ENCODE data around the gene ASGR2. TPM values are rescaled to one million over a fixed set of nuclear protein-coding genes. Genes with fewer than 3 reads are reported as not detected.
A peak's percentile ranks its signal among the peaks of the same experiment; 100 is the strongest.
"Not testable (repeated sequence)": the region's sequence is repeated elsewhere in the genome, so short reads cannot be mapped to it uniquely, and the experiment has no call there.

Gene ASGR2, protein sequence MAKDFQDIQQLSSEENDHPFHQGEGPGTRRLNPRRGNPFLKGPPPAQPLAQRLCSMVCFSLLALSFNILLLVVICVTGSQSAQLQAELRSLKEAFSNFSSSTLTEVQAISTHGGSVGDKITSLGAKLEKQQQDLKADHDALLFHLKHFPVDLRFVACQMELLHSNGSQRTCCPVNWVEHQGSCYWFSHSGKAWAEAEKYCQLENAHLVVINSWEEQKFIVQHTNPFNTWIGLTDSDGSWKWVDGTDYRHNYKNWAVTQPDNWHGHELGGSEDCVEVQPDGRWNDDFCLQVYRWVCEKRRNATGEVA
- not detected in 3 replicates for total RNA-seq
- long read RNA-seq, result 0 reads

DNA sequence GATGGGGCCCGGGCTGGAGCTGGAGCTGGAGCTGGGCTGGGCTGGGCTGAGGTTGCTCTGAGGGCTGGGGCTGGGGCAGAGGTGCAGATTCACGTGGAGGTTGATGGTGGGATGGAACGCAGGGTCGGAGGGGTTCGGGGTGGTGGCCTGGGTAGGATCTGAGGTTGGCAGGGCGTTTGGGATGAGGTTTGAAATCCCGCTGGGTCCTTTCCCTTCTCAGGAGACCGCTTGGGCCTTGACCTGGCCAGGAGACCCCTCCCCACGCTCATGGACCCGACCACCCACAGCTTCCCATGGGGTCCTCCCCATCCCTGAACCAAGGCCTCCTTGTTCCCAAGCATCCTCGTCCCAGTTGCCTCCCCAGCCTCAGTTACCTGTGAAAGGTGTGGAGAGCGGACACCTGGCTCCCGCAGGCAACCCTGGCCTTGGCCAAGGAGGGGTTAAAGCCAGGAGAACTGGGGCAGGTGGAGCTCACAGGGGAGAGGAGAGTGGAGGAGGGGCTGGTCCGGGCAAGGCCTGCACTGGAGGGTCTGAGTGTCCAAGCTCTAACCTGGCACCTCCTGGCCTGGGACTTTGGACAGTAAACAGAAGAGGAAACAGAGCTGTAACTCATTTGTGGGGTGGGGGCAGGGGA, at the start of gene ASGR2:
Gene ASGR2, minus strand, starts transcription at position 582 of the 634 bp plus-strand sequence. CDS start 582 bp downstream, outside the sequence.
- Mint-ChIP-seq H3K27me3 (ENCODE audit: low read depth) (peaks cover 11% of the 10 kb centered on the region), H3K36me3 (ENCODE audit: low read depth) (peaks cover 7% of the 10 kb centered on the region), H3K27ac (ENCODE audit: unreplicated experiment) (no peak within 1 kb of the TSS), H3K9me3 (ENCODE audit: low read depth) (peaks cover 11% of the 10 kb centered on the region), H3K4me3 (ENCODE audit: unreplicated experiment) (no peak within 1 kb of the TSS), H3K4me1 (ENCODE audit: low read depth) (no peaks in the 10 kb centered on the region)
- DNase-seq (ENCODE audit: low spot score), result peak; percentile 84
- TF ChIP-seq, protein P1, sequence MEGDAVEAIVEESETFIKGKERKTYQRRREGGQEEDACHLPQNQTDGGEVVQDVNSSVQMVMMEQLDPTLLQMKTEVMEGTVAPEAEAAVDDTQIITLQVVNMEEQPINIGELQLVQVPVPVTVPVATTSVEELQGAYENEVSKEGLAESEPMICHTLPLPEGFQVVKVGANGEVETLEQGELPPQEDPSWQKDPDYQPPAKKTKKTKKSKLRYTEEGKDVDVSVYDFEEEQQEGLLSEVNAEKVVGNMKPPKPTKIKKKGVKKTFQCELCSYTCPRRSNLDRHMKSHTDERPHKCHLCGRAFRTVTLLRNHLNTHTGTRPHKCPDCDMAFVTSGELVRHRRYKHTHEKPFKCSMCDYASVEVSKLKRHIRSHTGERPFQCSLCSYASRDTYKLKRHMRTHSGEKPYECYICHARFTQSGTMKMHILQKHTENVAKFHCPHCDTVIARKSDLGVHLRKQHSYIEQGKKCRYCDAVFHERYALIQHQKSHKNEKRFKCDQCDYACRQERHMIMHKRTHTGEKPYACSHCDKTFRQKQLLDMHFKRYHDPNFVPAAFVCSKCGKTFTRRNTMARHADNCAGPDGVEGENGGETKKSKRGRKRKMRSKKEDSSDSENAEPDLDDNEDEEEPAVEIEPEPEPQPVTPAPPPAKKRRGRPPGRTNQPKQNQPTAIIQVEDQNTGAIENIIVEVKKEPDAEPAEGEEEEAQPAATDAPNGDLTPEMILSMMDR (IDR thresholded peaks at IDR 0.05), result no peak

DNA sequence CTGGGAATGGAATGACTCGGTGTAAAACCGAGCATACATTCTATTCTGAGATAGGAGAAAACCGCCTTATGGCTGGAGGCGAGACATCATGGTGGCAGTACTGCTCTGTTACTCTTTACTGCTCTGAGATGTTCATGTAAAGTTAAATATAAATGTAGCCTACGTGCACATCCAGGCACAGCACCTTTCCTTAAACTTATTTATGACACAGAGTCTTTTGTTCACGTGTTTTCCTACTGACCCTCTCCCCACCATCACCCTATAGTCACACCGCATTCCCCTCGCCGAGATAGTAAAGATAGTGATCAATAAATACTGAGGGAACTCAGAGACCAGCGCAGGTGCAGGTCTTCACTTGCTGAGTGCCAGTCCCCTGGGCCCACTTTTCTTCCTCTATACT, 44.9 kb upstream of the ASGR2 start:
- H3K36me3 Mint-ChIP-seq (ENCODE audit: low read depth); DNase-seq (ENCODE audit: low spot score); H3K4me1 Mint-ChIP-seq (ENCODE audit: low read depth); H3K9me3 Mint-ChIP-seq (ENCODE audit: low read depth); H3K4me3 Mint-ChIP-seq (ENCODE audit: unreplicated experiment); H3K27ac Mint-ChIP-seq (ENCODE audit: unreplicated experiment): not testable (repeated sequence)
- peaks cover 26% of the 10 kb centered on the region for H3K27me3 Mint-ChIP-seq (ENCODE audit: low read depth)

DNA sequence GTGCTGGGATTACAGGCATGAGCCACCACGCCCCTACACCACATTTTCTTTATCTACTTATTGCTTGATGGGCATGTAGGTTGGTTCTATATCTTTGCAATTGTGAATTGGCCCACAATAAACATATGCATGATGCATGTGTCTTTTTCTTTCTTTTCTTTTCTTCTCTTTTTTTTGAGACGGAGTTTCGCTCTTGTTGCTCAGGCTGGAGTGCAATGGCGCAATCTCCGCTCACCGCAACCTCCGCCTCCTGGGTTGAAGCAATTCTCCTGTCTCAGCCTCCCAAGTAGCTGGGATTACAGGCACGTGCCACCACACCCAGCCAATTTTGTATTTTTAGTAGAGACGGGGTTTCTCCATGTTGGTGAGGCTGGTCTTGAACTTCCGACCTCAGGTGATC, 43.8 kb upstream of the ASGR2 start:
- H3K27me3 Mint-ChIP-seq (ENCODE audit: low read depth), result peaks cover 32% of the 10 kb centered on the region
- H3K36me3 Mint-ChIP-seq (ENCODE audit: low read depth); H3K27ac Mint-ChIP-seq (ENCODE audit: unreplicated experiment); DNase-seq (ENCODE audit: low spot score); H3K4me3 Mint-ChIP-seq (ENCODE audit: unreplicated experiment); H3K9me3 Mint-ChIP-seq (ENCODE audit: low read depth); H3K4me1 Mint-ChIP-seq (ENCODE audit: low read depth): not testable (repeated sequence)

DNA sequence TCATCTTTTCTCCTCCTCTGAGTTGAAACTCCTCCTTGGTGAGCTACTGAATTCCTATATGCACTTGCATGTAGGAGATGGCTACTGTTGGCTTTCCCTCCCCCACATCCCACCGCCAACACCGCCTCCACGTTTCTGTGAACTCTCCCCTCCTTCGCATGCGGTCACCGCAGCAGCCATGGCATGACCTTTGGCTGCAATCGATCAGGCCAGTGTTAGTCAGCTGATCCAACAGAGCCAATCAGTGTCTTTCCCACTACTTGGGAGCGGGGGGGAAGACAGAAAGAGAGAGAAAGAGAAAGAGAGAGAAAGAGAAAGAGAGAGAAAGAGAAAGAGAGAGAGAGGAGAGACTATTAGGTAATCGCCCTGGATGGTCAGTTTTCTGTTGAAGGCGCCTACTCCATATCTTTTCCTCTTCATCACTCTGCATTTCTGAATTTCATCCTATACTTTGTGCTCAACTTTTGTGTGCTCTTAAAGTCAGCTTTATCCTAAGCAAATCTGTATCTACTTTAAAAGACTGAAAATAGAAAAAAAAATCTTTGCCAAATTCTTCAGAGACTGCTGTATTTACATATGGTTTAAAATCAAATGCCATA, 41.8 kb upstream of the ASGR2 start:
- Mint-ChIP-seq H3K27ac (ENCODE audit: unreplicated experiment) (no peak overlapping the region), H3K9me3 (ENCODE audit: low read depth) (no peaks in the 10 kb centered on the region), H3K4me1 (ENCODE audit: low read depth) (peaks cover 7% of the 10 kb centered on the region), H3K36me3 (ENCODE audit: low read depth) (peaks cover 2% of the 10 kb centered on the region), H3K27me3 (ENCODE audit: low read depth) (peaks cover 36% of the 10 kb centered on the region), H3K4me3 (ENCODE audit: unreplicated experiment) (no peak overlapping the region)
- DNase-seq (ENCODE audit: low spot score), result no peak
- TF ChIP-seq, protein P1 (IDR thresholded peaks at IDR 0.05), result no peak

- Mint-ChIP-seq H3K27me3 (ENCODE audit: low read depth) (peaks cover 10% of the 10 kb centered on the region), H3K4me3 (ENCODE audit: unreplicated experiment) (no peak overlapping the region), H3K4me1 (ENCODE audit: low read depth) (peaks cover 6% of the 10 kb centered on the region), H3K9me3 (ENCODE audit: low read depth) (no peaks in the 10 kb centered on the region), H3K27ac (ENCODE audit: unreplicated experiment) (no peak overlapping the region), H3K36me3 (ENCODE audit: low read depth) (no peaks in the 10 kb centered on the region)
- no peak for DNase-seq (ENCODE audit: low spot score)
- TF ChIP-seq, protein P1 (IDR thresholded peaks at IDR 0.05), result no peak
Observed at GRCh38 chr17:7147772-7148171, 33.1 kb upstream of the ASGR2 start.

DNA sequence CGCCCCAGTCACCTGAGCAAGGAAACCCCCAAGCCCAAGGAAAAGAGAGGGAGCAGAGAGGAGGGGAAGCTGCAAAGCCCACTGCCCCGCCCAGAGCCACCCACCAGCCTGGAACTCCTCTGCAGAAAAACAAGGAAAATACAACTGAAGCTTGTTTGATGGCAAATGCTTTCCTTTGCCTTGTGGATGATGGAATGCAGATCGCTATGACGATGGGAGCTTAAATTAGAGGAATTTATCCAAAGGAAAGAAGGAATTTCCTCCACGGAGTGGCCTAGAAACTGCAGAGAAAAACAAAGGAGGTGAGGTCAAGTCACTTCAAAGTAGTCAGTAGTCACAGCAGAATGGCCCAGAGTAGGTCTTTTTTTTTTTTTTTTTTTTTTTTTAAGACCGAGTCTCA, 31.5 kb upstream of the ASGR2 start:
- H3K27me3 Mint-ChIP-seq (ENCODE audit: low read depth), result peaks cover 18% of the 10 kb centered on the region
- no peak for DNase-seq (ENCODE audit: low spot score)
- peaks cover 6% of the 10 kb centered on the region for H3K4me1 Mint-ChIP-seq (ENCODE audit: low read depth)
- H3K9me3 Mint-ChIP-seq (ENCODE audit: low read depth), result no peaks in the 10 kb centered on the region
- no peaks in the 10 kb centered on the region for H3K36me3 Mint-ChIP-seq (ENCODE audit: low read depth)
- H3K4me3 Mint-ChIP-seq (ENCODE audit: unreplicated experiment), result no peak overlapping the region
- TF ChIP-seq, protein P1 (IDR thresholded peaks at IDR 0.05), result no peak
- H3K27ac Mint-ChIP-seq (ENCODE audit: unreplicated experiment), result no peak overlapping the region
